ENCODE results near the gene GDPD5. TPM values are rescaled to one million over a fixed set of nuclear protein-coding genes. Genes with fewer than 3 reads are reported as not detected.

The GDPD5 gene
- total and polyA plus RNA-seq, 10 of the 15 experiments (the other 5 are each of a cell fraction or from before 2014, with no cell fraction given): 0.10 to 30.0 (median 6.7) TPM

GRCh38 chr11:75447415-75447814, 78.3 kb downstream of the GDPD5 start (continued):
- TF ChIP-seq, protein P1, sequence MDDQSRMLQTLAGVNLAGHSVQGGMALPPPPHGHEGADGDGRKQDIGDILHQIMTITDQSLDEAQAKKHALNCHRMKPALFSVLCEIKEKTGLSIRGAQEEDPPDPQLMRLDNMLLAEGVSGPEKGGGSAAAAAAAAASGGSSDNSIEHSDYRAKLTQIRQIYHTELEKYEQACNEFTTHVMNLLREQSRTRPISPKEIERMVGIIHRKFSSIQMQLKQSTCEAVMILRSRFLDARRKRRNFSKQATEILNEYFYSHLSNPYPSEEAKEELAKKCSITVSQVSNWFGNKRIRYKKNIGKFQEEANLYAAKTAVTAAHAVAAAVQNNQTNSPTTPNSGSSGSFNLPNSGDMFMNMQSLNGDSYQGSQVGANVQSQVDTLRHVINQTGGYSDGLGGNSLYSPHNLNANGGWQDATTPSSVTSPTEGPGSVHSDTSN (IDR thresholded peaks at IDR 0.05; ENCODE audit: insufficient replicate concordance, low read depth, low read length): no peak

GRCh38 chr11:75445315-75445953, 80.3 kb downstream of the GDPD5 start:
- RAD21 ChIA-PET (ENCODE audit: unreplicated experiment): interaction anchor here (0.7 to 4.1 kb wide), 9 partner anchors 38 to 93 kb away, joined by 3 to 53 read pairs (median 4); partner anchors contain the start of gene GDPD5
- H3K27me3 ChIP-seq (replicated peaks in 1 of 2; ENCODE audit: control insufficient read depth in 2 of 2, insufficient read depth in 2 of 2, low read length in 1 of 2): no peaks in the 10 kb centered on the region
- no peaks in the 10 kb centered on the region; the same call in 1 of the 2 replicates for H4K20me1 ChIP-seq (ENCODE audit: control insufficient read depth, insufficient read depth)
- no peak overlapping the region for H3K4me3 ChIP-seq
- H2AFZ ChIP-seq (ENCODE audit: control insufficient read depth, low read depth, low read length): no peak overlapping the region
- H3K9ac ChIP-seq (ENCODE audit: control insufficient read depth, insufficient read depth, low read length): no peak overlapping the region
- in situ Hi-C loops (cut with MboI) (loop anchor here (5.0 kb wide), 1 partner anchor 87 kb away; no protein-coding TSS in a partner anchor), intact Hi-C loops (cut with micrococcal nuclease; ENCODE audit: unreplicated experiment) (loop anchor here (1.0 to 10.0 kb wide), 3 partner anchors 57 to 259 kb away; no protein-coding TSS in a partner anchor)
- no peak overlapping the region for H3K27ac ChIP-seq (ENCODE audit: control insufficient read depth, insufficient read depth)
- FAIRE-seq: peak; percentile 94
- no peaks in the 10 kb centered on the region for H3K4me1 ChIP-seq (ENCODE audit: control insufficient read depth, insufficient read depth, low read length)
- H3K9me3 ChIP-seq (replicated peaks; ENCODE audit: control insufficient read depth, insufficient read depth, low read length): no peaks in the 10 kb centered on the region
- H3K79me2 ChIP-seq (ENCODE audit: control insufficient read depth, insufficient read depth, low read length): no peaks in the 10 kb centered on the region
- ATAC-seq: peak; percentile 91
- no TSS peak for BruUV-seq (replicated peaks)
- 0% methylated on average over 5 of the region's 6 CpGs for WGBS (ENCODE audit: insufficient coverage, insufficient replicate concordance, low lambda C conversion rate, missing lambda C conversion rate)
- H3K4me2 ChIP-seq (ENCODE audit: control insufficient read depth, insufficient read depth): no peak overlapping the region
- POLR2A ChIA-PET: no interaction called here
- CTCF ChIA-PET: interaction anchor here (0.7 to 9.1 kb wide), 18 partner anchors 10 to 170 kb away, joined by 3 to 288 read pairs (median 5); partner anchors contain the start of genes GDPD5 and KLHL35
- H3K36me3 ChIP-seq (ENCODE audit: control insufficient read depth in 2 of 2, insufficient read depth in 2 of 2, low read length in 1 of 2): no peaks in the 10 kb centered on the region; a peak in 1 of 4 replicates
- DNase-seq (ENCODE audit: low read depth, low spot score): peak; percentile 19
- SMC1A ChIA-PET (ENCODE audit: uncharacterized antibody, unreplicated experiment): interaction anchor here (1.0 to 5.5 kb wide), 9 partner anchors 9 to 188 kb away, joined by 3 to 114 read pairs (median 5); no protein-coding TSS in a partner anchor
- TF ChIP-seq SMC3 (IDR thresholded peaks at IDR 0.05; ENCODE audit: borderline replicate concordance, low read length) (peak; percentile 100), CTCF (IDR thresholded peaks at IDR 0.05 in 2 of 3, conservative IDR thresholded peaks at IDR 0.05 in 1 of 3; ENCODE audit: control insufficient read depth in 2 of 3, extremely low read depth in 1 of 3, insufficient read depth in 1 of 3, low read depth in 3 of 3, low read length in 3 of 3) (peak; percentile 93 to 99 (median 97); a peak in 5 of 6 replicates), BHLHE40 (IDR thresholded peaks at IDR 0.05; ENCODE audit: borderline replicate concordance in 1 of 2, low read depth in 2 of 2, low read length in 1 of 2) (0 out of 4 replicates have a peak, but pooled peaks of 1 of the 2 experiments have one; percentile 19), YY1 (IDR thresholded peaks at IDR 0.05; ENCODE audit: low read depth, low read length) (peak; percentile 49; the same call in 1 of the 2 replicates), POU2F2 (IDR thresholded peaks at IDR 0.05; ENCODE audit: borderline replicate concordance, low read depth, low read length) (peak; percentile 46; the same call in 1 of the 3 replicates)
- TF ChIP-seq, protein P2, sequence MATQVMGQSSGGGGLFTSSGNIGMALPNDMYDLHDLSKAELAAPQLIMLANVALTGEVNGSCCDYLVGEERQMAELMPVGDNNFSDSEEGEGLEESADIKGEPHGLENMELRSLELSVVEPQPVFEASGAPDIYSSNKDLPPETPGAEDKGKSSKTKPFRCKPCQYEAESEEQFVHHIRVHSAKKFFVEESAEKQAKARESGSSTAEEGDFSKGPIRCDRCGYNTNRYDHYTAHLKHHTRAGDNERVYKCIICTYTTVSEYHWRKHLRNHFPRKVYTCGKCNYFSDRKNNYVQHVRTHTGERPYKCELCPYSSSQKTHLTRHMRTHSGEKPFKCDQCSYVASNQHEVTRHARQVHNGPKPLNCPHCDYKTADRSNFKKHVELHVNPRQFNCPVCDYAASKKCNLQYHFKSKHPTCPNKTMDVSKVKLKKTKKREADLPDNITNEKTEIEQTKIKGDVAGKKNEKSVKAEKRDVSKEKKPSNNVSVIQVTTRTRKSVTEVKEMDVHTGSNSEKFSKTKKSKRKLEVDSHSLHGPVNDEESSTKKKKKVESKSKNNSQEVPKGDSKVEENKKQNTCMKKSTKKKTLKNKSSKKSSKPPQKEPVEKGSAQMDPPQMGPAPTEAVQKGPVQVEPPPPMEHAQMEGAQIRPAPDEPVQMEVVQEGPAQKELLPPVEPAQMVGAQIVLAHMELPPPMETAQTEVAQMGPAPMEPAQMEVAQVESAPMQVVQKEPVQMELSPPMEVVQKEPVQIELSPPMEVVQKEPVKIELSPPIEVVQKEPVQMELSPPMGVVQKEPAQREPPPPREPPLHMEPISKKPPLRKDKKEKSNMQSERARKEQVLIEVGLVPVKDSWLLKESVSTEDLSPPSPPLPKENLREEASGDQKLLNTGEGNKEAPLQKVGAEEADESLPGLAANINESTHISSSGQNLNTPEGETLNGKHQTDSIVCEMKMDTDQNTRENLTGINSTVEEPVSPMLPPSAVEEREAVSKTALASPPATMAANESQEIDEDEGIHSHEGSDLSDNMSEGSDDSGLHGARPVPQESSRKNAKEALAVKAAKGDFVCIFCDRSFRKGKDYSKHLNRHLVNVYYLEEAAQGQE (IDR thresholded peaks at IDR 0.05; ENCODE audit: low read depth, low read length): no peak
- TF ChIP-seq, protein P3, sequence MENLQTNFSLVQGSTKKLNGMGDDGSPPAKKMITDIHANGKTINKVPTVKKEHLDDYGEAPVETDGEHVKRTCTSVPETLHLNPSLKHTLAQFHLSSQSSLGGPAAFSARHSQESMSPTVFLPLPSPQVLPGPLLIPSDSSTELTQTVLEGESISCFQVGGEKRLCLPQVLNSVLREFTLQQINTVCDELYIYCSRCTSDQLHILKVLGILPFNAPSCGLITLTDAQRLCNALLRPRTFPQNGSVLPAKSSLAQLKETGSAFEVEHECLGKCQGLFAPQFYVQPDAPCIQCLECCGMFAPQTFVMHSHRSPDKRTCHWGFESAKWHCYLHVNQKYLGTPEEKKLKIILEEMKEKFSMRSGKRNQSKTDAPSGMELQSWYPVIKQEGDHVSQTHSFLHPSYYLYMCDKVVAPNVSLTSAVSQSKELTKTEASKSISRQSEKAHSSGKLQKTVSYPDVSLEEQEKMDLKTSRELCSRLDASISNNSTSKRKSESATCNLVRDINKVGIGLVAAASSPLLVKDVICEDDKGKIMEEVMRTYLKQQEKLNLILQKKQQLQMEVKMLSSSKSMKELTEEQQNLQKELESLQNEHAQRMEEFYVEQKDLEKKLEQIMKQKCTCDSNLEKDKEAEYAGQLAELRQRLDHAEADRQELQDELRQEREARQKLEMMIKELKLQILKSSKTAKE (IDR thresholded peaks at IDR 0.05; ENCODE audit: low read depth, poor library complexity, severe bottlenecking): no peak
